PC-9 (cell line): ENCODE results near the gene PON1.

ENCODE experiments used
- EZH2 ChIP-seq: fragments of 200-600 bp; sonication (generic); IDR thresholded peaks from 2 replicates; pipeline ENCODE4 v1.8.0; 2017; ENCODE audit warnings: antibody characterized with exemption, low read depth
- TF ChIP-seq, protein P1 (sequence below): fragments of 200-600 bp; sonication (generic); conservative IDR thresholded peaks from 2 replicates; pipeline ENCODE4 v1.6.1; 2017; ENCODE audit warnings: mixed run types, antibody characterized with exemption, mild to moderate bottlenecking, moderate library complexity

DNA sequence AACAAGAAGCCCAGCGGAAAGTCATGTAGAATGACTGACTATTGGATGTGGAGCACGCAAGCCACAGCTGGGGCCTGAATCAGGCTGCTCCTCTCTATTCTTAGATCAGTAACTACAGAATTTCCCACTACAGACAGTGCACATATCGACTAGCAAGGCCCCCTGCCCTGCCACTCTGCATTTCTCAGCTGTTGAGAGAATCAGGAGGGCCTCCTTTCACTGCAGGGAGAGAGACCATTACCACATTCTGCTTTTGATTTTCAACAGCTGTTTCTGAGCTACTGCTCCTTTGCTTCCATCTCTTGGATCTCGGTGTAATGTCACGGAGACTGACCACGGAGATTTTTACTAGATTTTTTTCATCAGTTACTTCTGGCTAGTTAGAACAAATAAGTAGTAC lies 73.8 kb downstream of the PON1 start:
- TF ChIP-seq, protein P1, sequence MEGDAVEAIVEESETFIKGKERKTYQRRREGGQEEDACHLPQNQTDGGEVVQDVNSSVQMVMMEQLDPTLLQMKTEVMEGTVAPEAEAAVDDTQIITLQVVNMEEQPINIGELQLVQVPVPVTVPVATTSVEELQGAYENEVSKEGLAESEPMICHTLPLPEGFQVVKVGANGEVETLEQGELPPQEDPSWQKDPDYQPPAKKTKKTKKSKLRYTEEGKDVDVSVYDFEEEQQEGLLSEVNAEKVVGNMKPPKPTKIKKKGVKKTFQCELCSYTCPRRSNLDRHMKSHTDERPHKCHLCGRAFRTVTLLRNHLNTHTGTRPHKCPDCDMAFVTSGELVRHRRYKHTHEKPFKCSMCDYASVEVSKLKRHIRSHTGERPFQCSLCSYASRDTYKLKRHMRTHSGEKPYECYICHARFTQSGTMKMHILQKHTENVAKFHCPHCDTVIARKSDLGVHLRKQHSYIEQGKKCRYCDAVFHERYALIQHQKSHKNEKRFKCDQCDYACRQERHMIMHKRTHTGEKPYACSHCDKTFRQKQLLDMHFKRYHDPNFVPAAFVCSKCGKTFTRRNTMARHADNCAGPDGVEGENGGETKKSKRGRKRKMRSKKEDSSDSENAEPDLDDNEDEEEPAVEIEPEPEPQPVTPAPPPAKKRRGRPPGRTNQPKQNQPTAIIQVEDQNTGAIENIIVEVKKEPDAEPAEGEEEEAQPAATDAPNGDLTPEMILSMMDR: no peak
- TF ChIP-seq EZH2: no peak
